ENCODE results near the gene ERI3.

Gene ERI3

DNA sequence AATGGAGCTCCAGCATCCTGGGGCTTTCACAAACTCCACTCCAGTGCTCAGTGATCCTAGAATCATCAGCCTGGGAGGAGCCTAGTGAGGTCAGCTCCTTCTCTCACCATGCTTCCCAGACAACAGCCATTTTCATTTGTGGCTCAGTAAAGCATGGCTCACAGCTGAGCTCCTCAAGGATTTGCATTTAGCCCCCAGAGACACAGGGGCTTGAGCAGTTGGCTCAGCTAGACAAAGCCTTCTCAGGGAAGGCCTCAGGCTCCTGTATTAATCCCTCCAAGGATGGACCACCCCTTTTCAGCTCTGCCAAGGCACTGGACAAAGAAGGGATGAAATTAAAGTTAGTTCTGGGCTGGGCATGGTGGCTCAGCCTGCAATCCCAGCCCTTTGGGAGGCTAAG is 39.5 kb downstream of the ERI3 start:
- Histone ChIP-seq H3K27ac (ENCODE audit: low read depth, low read length) (no peak overlapping the region), H3K9ac (ENCODE audit: low read length) (no peak overlapping the region), H3K9me3 (ENCODE audit: insufficient read depth, low read length) (no peaks in the 10 kb centered on the region), H3K79me2 (ENCODE audit: insufficient read depth, low read length) (no peaks in the 10 kb centered on the region), H3K27me3 (ENCODE audit: low read length) (no peaks in the 10 kb centered on the region), H3K4me2 (ENCODE audit: low read depth, low read length, poor library complexity, severe bottlenecking) (no peak overlapping the region), H4K20me1 (ENCODE audit: low read depth, low read length) (no peaks in the 10 kb centered on the region), H3K9me2 (replicated peaks; ENCODE audit: insufficient read depth, low read length) (no peaks in the 10 kb centered on the region), H3K36me3 (ENCODE audit: low read length) (no peaks in the 10 kb centered on the region), H2AFZ (ENCODE audit: low read depth, low read length, severe bottlenecking) (no peak overlapping the region), H3F3A (ENCODE audit: insufficient read depth) (no peaks in the 10 kb centered on the region), H3K4me3 (ENCODE audit: insufficient read depth, low read length, poor library complexity, severe bottlenecking) (no peak overlapping the region)
- TF ChIP-seq EZH2phosphoT487 (conservative IDR thresholded peaks at IDR 0.05; ENCODE audit: low read length) (no peak), CTCF (IDR thresholded peaks at IDR 0.05; ENCODE audit: insufficient read depth, low read length, poor library complexity, severe bottlenecking) (no peak)

DNA sequence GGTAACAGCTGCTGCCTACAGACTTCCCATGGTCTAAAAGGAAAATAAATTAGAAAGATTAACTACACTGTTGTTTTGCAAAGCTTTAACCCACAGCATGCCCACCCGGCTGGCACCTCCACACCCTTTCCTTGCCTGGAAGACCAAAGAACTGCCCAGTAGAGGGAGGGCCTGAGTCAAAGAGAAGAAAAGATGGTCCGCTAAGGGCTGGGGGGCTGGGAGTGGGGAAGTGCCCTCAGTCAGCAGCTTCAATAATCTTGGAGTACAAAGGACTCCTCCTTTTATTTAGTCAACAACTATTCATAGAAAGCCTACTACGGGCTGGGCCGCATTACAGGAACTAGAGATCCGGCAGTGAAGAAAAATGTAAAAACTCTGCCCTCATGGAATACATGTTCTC is 40.6 kb downstream of the ERI3 start:
- no peak overlapping the region for H3K4me2 ChIP-seq (ENCODE audit: low read depth, low read length, poor library complexity, severe bottlenecking)
- H3K27ac ChIP-seq (ENCODE audit: low read depth, low read length), result no peak overlapping the region
- no peaks in the 10 kb centered on the region for H3K79me2 ChIP-seq (ENCODE audit: insufficient read depth, low read length)
- no peak for TF ChIP-seq CTCF (IDR thresholded peaks at IDR 0.05; ENCODE audit: insufficient read depth, low read length, poor library complexity, severe bottlenecking)
- no peaks in the 10 kb centered on the region for H3K9me2 ChIP-seq (replicated peaks; ENCODE audit: insufficient read depth, low read length)
- no peaks in the 10 kb centered on the region for H3K27me3 ChIP-seq (ENCODE audit: low read length)
- no peaks in the 10 kb centered on the region for H3K9me3 ChIP-seq (ENCODE audit: insufficient read depth, low read length)
- H3K9ac ChIP-seq (ENCODE audit: low read length), result no peak overlapping the region
- no peak overlapping the region for H3K4me3 ChIP-seq (ENCODE audit: insufficient read depth, low read length, poor library complexity, severe bottlenecking)
- no peaks in the 10 kb centered on the region for H4K20me1 ChIP-seq (ENCODE audit: low read depth, low read length)
- H3K36me3 ChIP-seq (ENCODE audit: low read length), result no peaks in the 10 kb centered on the region
- no peak overlapping the region for H2AFZ ChIP-seq (ENCODE audit: low read depth, low read length, severe bottlenecking)
- H3F3A ChIP-seq (ENCODE audit: insufficient read depth), result no peaks in the 10 kb centered on the region

DNA sequence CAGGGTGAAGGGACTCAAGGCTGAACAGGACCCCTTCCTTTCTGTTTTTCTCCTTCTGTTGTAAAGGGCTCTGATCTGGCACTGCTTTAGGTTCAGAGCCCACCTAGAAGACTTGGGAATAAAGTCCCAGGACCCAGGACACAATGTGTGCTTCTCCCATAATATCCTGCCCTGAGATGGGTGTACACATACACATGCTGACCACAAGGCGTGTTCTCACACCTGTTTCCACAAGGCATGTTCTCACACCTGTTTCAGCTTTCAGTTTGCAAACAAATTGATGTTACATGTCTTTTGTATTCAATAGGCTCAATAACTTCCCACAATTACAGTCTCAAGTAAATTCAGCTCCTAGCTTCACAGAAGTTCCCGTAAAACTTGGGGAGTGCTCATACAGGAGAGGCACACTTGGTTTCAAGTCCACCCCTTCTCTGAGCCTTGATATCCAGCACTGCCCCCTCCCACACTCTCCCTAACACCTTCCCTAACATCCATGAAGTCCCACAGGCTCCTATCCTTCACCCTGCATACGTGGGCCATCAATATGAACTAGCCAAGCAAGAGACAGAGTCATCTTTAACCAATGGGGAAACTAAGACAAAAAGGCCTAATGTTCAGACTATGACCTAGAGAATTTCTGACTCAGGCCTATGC is 41.7 kb downstream of the ERI3 start:
- Histone ChIP-seq H3K9me3 (ENCODE audit: insufficient read depth, low read length) (no peaks in the 10 kb centered on the region), H3F3A (ENCODE audit: insufficient read depth) (no peaks in the 10 kb centered on the region), H3K27ac (ENCODE audit: low read depth, low read length) (no peak overlapping the region), H3K4me3 (ENCODE audit: insufficient read depth, low read length, poor library complexity, severe bottlenecking) (no peak overlapping the region), H3K36me3 (ENCODE audit: low read length) (no peaks in the 10 kb centered on the region), H3K4me2 (ENCODE audit: low read depth, low read length, poor library complexity, severe bottlenecking) (no peak overlapping the region), H3K79me2 (ENCODE audit: insufficient read depth, low read length) (no peaks in the 10 kb centered on the region), H3K9me2 (replicated peaks; ENCODE audit: insufficient read depth, low read length) (no peaks in the 10 kb centered on the region), H2AFZ (ENCODE audit: low read depth, low read length, severe bottlenecking) (no peak overlapping the region), H4K20me1 (ENCODE audit: low read depth, low read length) (no peaks in the 10 kb centered on the region), H3K27me3 (ENCODE audit: low read length) (no peaks in the 10 kb centered on the region), H3K9ac (ENCODE audit: low read length) (no peak overlapping the region)
- no peak for TF ChIP-seq CTCF (IDR thresholded peaks at IDR 0.05; ENCODE audit: insufficient read depth, low read length, poor library complexity, severe bottlenecking)

Measured in SU-DHL-6 (cell line).